Fibroblast of skin of right quadriceps (primary cell): ENCODE data around the gene ATG13.

ENCODE experiments used
- DNase-seq: peaks from one replicate; pipeline ENCODE4 v3.0.0-alpha.2; 2013

The ATG13 gene

GRCh38 chr11:46609386-46609785 lies 8.0 kb upstream of the ATG13 start:
- DNase-seq, result no peak

GRCh38 chr11:46611526-46612304 lies 5.6 kb upstream of the ATG13 start:
- DNase-seq, result no peak

GRCh38 chr11:46612326-46612725 lies 5.0 kb upstream of the ATG13 start:
- no peak for DNase-seq

- DNase-seq, result peak; percentile 44
Observed at GRCh38 chr11:46615756-46616155, 1.6 kb upstream of the ATG13 start.

GRCh38 chr11:46616551-46617133 lies 711 bp upstream of the ATG13 start:
- DNase-seq, result peak; percentile 4

- DNase-seq, result no peak
Observed at GRCh38 chr11:46617972-46618314, 590 bp downstream of the ATG13 start.

- DNase-seq, result no peak
Observed at GRCh38 chr11:46618837-46619236, 1.5 kb downstream of the ATG13 start.

GRCh38 chr11:46625406-46625805 lies 8.1 kb downstream of the ATG13 start:
- DNase-seq, result no peak

- no peak for DNase-seq
Observed at GRCh38 chr11:46628961-46629360, 11.6 kb downstream of the ATG13 start.

- DNase-seq, result no peak
Observed at GRCh38 chr11:46630237-46630636, 12.9 kb downstream of the ATG13 start.

GRCh38 chr11:46631676-46632075 lies 14.3 kb downstream of the ATG13 start:
- DNase-seq, result no peak

GRCh38 chr11:46632502-46632901 lies 15.1 kb downstream of the ATG13 start:
- no peak for DNase-seq

GRCh38 chr11:46633291-46634217 lies 16.2 kb downstream of the ATG13 start:
- DNase-seq, result no peak

GRCh38 chr11:46635557-46636139 lies 18.3 kb downstream of the ATG13 start:
- DNase-seq, result no peak

GRCh38 chr11:46637546-46637945 lies 20.2 kb downstream of the ATG13 start:
- no peak for DNase-seq

GRCh38 chr11:46639197-46639839 lies 22.0 kb downstream of the ATG13 start:
- no peak for DNase-seq

- DNase-seq, result no peak
Observed at GRCh38 chr11:46640036-46640788, 22.9 kb downstream of the ATG13 start.

GRCh38 chr11:46641639-46642038 lies 24.3 kb downstream of the ATG13 start:
- no peak for DNase-seq

- no peak for DNase-seq
Observed at GRCh38 chr11:46642627-46643335, 25.4 kb downstream of the ATG13 start.

GRCh38 chr11:46643531-46643930 lies 26.2 kb downstream of the ATG13 start:
- DNase-seq, result no peak

- no peak for DNase-seq
Observed at GRCh38 chr11:46643986-46644385, 26.6 kb downstream of the ATG13 start.
